Stomach (tissue), 9 donors: Measurements from ENCODE around the gene E2F8. TPM values are rescaled to one million over a fixed set of nuclear protein-coding genes. Genes with fewer than 3 reads are reported as not detected.

Source experiments
- DNase-seq, 2 donors: peaks; one replicate each; pipeline versions ENCODE4 v3.0.0 to v3.0.0-alpha.2; 2013 to 2019
- H3K27ac ChIP-seq, 5 donors: fragments of 200-600 bp in 4 of 5; sonication (generic) in 4 of 5; one replicate each; pipeline ENCODE4 v1.5.1; 2013 to 2019; ENCODE audit warnings: mild to moderate bottlenecking in 1 of 5, moderate library complexity in 1 of 5
- H3K27me3 ChIP-seq, 3 donors: fragments of 200-600 bp; sonication (generic); one replicate each; pipeline ENCODE4 v1.5.1; 2017 to 2019; ENCODE audit warnings: mixed run types in 1 of 3
- H3K36me3 ChIP-seq, 4 donors: fragments of 200-600 bp; sonication (generic); 1 replicate in 3 of 4; 2 replicates in 1 of 4; pipeline ENCODE4 v1.5.1; 2016 to 2019
- H3K4me1 ChIP-seq, 4 donors: fragments of 200-600 bp; sonication (generic); one replicate each; pipeline ENCODE4 v1.5.1; 2016 to 2019
- H3K4me3 ChIP-seq, 4 donors: fragments of 200-600 bp; sonication (generic) in 3 of 4; one replicate each; pipeline ENCODE4 v1.5.1; 2016 to 2019; ENCODE audit warnings: mild to moderate bottlenecking in 1 of 4
- H3K9me3 ChIP-seq, 4 donors: fragments of 200-600 bp; sonication (generic); one replicate each; pipeline ENCODE4 v1.5.1; 2016 to 2019
- EP300 ChIP-seq: sonication (generic); formaldehyde crosslinking; IDR thresholded peaks from one replicate; pipeline ENCODE4 v1.6.1; 2017; ENCODE audit warnings: antibody characterized with exemption
- POLR2A ChIP-seq, 4 donors: fragments of 450-650 bp; IDR thresholded peaks; one replicate each; pipeline ENCODE4 v1.6.1; 2016; ENCODE audit warnings: antibody characterized with exemption in 4 of 4, control low read depth in 2 of 4, mild to moderate bottlenecking in 1 of 4, moderate library complexity in 1 of 4
- POLR2AphosphoS5 ChIP-seq, 3 donors: sonication (generic); formaldehyde crosslinking; IDR thresholded peaks; one replicate each; pipeline ENCODE4 v1.6.1; 2016; ENCODE audit warnings: antibody characterized with exemption in 3 of 3
- WGBS, 5 donors: extraction: QIAGEN DNeasy Blood & Tissue Kit in 3 of 5; methylation state at CpG; one replicate each; pipeline versions ENCODE4 v1.1.5 to v1.1.7; 2013 to 2018; 5-methylcytosine and 5-hydroxymethylcytosine counted together
- intact Hi-C: fragments of 100-400 bp; cut with DNase I; formaldehyde crosslinking; loops from one replicate; pipeline ENCODE4 v1.15.1; 2023; ENCODE audit warnings: low total_unique reads
- polyA plus RNA-seq, 3 donors: library from polyadenylated mRNA; stranded (reverse); fragments of 200-250 nt; gene quantifications; one replicate each; pipeline ENCODE4 v1.2.3, GENCODE V29; 2013
- total RNA-seq, 5 donors: library from RNA; depleted of rRNA; stranded (reverse); fragments of >200 nt; gene quantifications; one replicate each; pipeline versions ENCODE4 v1.1.0 to v1.2.3, GENCODE V29; 2014 to 2016
- TF ChIP-seq, protein P1 (sequence below), 7 experiments: fragments of 450-650 bp in 4 of 7; fragments of 200-600 bp in 3 of 7; sonication (generic) in 3 of 7; IDR thresholded peaks; one replicate each; pipeline ENCODE4 v1.5.1; 2016 to 2019; ENCODE audit warnings: antibody characterized with exemption in 7 of 7, control low read depth in 2 of 7, mild to moderate bottlenecking in 1 of 7
- donor health status: healthy with polysubstance abuse.
- donor health status: Bipolar disorder and iron deficiency.
- donor health status: healthy.

The E2F8 gene
- total and polyA plus RNA-seq, 8 donors = 0.89 to 13.0 (median 3.2) TPM

DNA sequence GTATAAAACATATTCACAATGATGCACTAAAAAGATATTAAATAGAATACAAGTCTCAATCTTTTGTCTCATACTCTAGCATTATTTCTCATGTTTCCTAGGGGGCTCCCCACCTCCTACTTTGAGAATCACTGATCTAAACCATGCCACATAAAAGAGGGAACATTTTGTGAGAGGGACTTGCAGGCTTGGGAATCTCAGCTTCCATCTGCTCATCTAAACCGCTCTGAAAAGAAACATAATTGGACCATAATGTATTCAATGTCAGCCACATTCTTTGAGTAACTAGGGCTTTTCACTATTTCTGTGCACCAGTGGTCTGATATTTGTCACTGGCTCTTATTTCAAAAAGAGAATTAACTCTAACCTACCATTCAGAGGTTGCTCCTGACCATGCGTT is 32.6 kb downstream of the E2F8 start:
- Histone ChIP-seq H3K27ac (no peak overlapping the region), H3K27me3 (peaks cover 0 to 4% (median 4%) of the 10 kb centered on the region in 3 donors), H3K4me3 (no peak overlapping the region), H3K36me3 (no peaks in the 10 kb centered on the region), H3K4me1 (peaks cover 0 to 11% (median 3%) of the 10 kb centered on the region in 4 donors), H3K9me3 (no peaks in the 10 kb centered on the region)
- TF ChIP-seq EP300 (no peak), POLR2A (IDR thresholded peaks at IDR 0.05) (no peak), POLR2AphosphoS5 (IDR thresholded peaks at IDR 0.05) (no peak)
- TF ChIP-seq, protein P1, sequence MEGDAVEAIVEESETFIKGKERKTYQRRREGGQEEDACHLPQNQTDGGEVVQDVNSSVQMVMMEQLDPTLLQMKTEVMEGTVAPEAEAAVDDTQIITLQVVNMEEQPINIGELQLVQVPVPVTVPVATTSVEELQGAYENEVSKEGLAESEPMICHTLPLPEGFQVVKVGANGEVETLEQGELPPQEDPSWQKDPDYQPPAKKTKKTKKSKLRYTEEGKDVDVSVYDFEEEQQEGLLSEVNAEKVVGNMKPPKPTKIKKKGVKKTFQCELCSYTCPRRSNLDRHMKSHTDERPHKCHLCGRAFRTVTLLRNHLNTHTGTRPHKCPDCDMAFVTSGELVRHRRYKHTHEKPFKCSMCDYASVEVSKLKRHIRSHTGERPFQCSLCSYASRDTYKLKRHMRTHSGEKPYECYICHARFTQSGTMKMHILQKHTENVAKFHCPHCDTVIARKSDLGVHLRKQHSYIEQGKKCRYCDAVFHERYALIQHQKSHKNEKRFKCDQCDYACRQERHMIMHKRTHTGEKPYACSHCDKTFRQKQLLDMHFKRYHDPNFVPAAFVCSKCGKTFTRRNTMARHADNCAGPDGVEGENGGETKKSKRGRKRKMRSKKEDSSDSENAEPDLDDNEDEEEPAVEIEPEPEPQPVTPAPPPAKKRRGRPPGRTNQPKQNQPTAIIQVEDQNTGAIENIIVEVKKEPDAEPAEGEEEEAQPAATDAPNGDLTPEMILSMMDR (IDR thresholded peaks at IDR 0.05) = no peak
- intact Hi-C loops = no loop called here
- no peak for DNase-seq
- 80 to 90% (median 87%) methylated on average over 2 of the region's 2 CpGs for WGBS, 5 donors

DNA sequence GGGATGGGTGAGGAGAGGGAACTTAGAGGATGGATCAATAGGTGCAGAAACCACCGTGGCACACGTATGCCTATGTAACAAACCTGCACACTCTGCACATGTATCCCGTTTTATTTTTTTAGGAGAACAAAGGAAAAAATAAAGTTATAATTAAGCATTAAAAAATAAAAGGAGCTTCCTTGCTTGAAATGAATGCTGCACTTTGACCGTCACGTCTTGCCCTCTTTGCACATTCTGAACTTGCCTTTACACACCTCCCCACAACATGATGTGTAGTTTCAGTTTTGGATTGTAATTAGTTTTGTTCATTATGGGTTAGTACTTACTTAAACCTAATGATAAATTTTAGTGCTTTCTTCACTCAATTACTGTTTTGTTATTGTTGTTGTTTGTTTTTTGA is 35.9 kb downstream of the E2F8 start:
- Histone ChIP-seq H3K27ac (no peak overlapping the region), H3K27me3 (peaks cover 0 to 4% (median 4%) of the 10 kb centered on the region in 3 donors), H3K4me1 (peaks cover 6 to 21% (median 6%) of the 10 kb centered on the region in 4 donors), H3K4me3 (no peak overlapping the region), H3K36me3 (no peaks in the 10 kb centered on the region), H3K9me3 (no peaks in the 10 kb centered on the region)
- no peak for DNase-seq
- TF ChIP-seq POLR2AphosphoS5 (IDR thresholded peaks at IDR 0.05) (no peak), EP300 (no peak), POLR2A (IDR thresholded peaks at IDR 0.05) (no peak)
- TF ChIP-seq, protein P1 (IDR thresholded peaks at IDR 0.05) = no peak
- intact Hi-C loops = no loop called here
- 91 to 96% (median 91%) methylated on average over 5 of the region's 5 CpGs for WGBS, 5 donors

DNA sequence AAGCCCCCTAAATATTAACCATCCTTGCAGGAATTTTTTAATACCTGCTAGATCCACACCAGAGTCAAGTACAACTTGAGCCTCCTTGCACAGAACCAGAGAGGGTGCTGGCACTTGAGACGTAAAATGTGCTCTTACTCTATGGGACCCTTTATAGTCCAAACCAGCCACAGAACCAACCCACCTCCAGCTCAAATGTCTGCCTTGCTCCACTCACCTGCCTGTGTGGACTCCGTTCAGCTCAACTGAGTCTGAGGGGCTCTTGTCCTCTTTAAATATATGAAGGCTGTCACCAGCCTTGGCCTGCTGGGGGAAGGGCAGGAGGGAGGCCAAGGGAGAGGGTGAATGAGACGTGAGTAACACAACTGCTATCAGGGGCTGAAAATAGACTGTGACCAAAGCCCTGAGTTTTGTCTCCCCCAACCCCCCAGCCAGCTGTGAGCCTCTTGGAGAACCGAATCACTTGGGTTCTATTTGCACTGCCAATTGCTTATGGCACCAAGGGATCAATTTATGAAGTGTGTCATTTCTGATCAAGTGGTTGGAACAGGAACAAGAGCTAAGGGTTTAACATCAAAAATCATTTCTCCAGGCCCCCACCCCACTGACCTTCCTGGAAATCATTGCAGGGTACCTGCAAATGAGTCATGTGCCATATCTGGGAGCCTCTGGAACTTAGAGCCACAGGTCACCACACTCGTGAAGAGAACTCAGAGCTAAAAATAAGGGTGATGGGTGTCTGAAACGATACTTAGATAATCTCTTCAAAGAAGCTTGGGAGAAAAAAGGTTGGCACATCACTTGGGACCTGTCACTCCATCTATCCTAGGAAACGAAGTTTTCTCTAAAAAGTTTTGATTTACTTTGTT is 38.8 kb downstream of the E2F8 start, which contains the start of gene CSRP3:
CSRP3 (minus strand) TSS at position 247 of the 869 bp plus-strand sequence. CDS start 9,535 bp downstream, outside the sequence.
- WGBS, 5 donors = 69 to 79% (median 73%) methylated on average over 7 of the region's 7 CpGs
- no peak for DNase-seq
- intact Hi-C loops = no loop called here
- Histone ChIP-seq H3K9me3 (no peaks in the 10 kb centered on the region), H3K27me3 (peaks cover 0 to 4% (median 0%) of the 10 kb centered on the region in 3 donors), H3K4me3 (no peak within 1 kb of the TSS), H3K4me1 (peaks cover 0 to 19% (median 8%) of the 10 kb centered on the region in 4 donors), H3K36me3 (no peaks in the 10 kb centered on the region), H3K27ac (peak within 1 kb of the TSS in 4 of 5 donors; percentile 20 to 58 (median 48))
- no peak for TF ChIP-seq POLR2AphosphoS5 (IDR thresholded peaks at IDR 0.05)
- TF ChIP-seq POLR2A (IDR thresholded peaks at IDR 0.05) = no peak
- no peak for TF ChIP-seq EP300
- TF ChIP-seq, protein P1 (IDR thresholded peaks at IDR 0.05) = no peak

DNA sequence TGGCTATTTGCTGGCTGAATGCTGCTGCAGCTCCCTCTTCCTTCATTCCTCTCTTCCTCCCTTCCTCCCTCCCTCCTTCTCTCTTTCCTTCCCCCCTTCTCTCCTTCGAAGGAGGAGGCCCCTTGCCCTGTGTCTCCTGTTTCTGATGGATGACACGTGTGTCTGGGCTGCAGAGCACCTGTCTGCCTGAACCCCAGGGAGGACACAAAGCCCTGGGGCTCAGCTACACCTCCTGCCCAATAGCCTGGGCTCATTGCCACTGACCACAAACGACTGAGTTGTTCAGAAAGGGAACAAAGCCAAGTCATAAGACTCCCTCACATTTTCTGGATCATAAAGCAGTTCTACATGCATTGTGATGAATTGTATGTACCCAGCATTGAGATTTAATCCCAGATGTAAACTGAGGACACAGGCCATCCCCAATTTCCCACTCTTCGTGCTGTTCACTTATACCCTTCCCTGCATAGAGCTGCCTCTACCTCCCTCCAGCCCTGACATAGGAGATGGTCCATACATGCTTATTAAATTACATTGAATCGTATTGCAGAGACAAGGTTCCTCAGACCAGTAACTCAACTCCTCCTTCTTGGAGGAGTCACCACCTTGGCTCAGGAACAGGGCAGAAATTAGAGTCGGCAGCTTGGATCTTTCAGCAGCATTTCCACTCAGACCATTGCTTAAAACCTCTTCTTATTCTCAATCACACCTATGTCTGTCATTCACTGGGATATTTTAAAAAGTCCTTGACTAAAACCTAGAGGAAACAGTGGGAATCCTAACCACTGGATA is 40.1 kb downstream of the E2F8 start:
- intact Hi-C loops = no loop called here
- Histone ChIP-seq H3K9me3 (no peaks in the 10 kb centered on the region), H3K36me3 (no peaks in the 10 kb centered on the region), H3K4me3 (no peak overlapping the region), H3K4me1 (peaks cover 0 to 19% (median 8%) of the 10 kb centered on the region in 4 donors), H3K27ac (peak overlapping the region in 4 of 5 donors; percentile 20 to 58 (median 48)), H3K27me3 (no peaks in the 10 kb centered on the region)
- WGBS, 5 donors = 9 to 29% (median 19%) methylated on average over 6 of the region's 6 CpGs
- peak; percentile 42 to 71 for DNase-seq
- TF ChIP-seq POLR2AphosphoS5 (IDR thresholded peaks at IDR 0.05) = peak in 1 of 3 donors; percentile 33
- TF ChIP-seq EP300 = no peak
- no peak for TF ChIP-seq POLR2A (IDR thresholded peaks at IDR 0.05)
- TF ChIP-seq, protein P1 (IDR thresholded peaks at IDR 0.05) = no peak
